CD14-positive monocyte (primary cell): ENCODE results near the gene PRCD. TPM values are rescaled to one million over a fixed set of nuclear protein-coding genes. Genes with fewer than 3 reads are reported as not detected.

Experiments
- DNase-seq, 3 donors: peaks; one replicate each; pipeline ENCODE4 v3.0.0-alpha.2; 2011 to 2022
- H2AFZ ChIP-seq: 2 replicates; pipeline ENCODE4 v1.6.0; 2012; ENCODE audit warnings: mild to moderate bottlenecking, low read depth, low read length, inconsistent platforms; ENCODE audit not compliant: insufficient read depth, poor library complexity, severe bottlenecking
- H3K27ac ChIP-seq, 2 donors: 1 replicate in 1 of 2; 2 replicates in 1 of 2; pipeline ENCODE4 v1.5.1; 2012 to 2013; ENCODE audit warnings: low read length in 2 of 2, control low read depth in 1 of 2, inconsistent platforms in 1 of 2, low read depth in 1 of 2, mild to moderate bottlenecking in 1 of 2
- H3K27me3 ChIP-seq, 2 donors: one replicate each; pipeline versions ENCODE4 v1.6.0 to v1.6.1; 2011 to 2013; ENCODE audit warnings: low read length in 2 of 2; ENCODE audit not compliant: control insufficient read depth in 2 of 2, insufficient read depth in 2 of 2
- H3K36me3 ChIP-seq, 2 donors: replicated peaks in 1 of 2; 1 replicate in 1 of 2; 2 replicates in 1 of 2; pipeline versions ENCODE4 v1.5.1 to v1.6.1; 2012 to 2013; ENCODE audit warnings: low read length in 2 of 2, control low read depth in 1 of 2, inconsistent platforms in 1 of 2, mild to moderate bottlenecking in 1 of 2; ENCODE audit not compliant: insufficient read depth in 2 of 2, control insufficient read depth in 1 of 2
- H3K4me1 ChIP-seq, 2 donors: 1 replicate in 1 of 2; 2 replicates in 1 of 2; pipeline versions ENCODE4 v1.5.1 to v1.6.1; 2012 to 2013; ENCODE audit warnings: low read length in 2 of 2, control low read depth in 1 of 2, inconsistent platforms in 1 of 2, mild to moderate bottlenecking in 1 of 2, moderate library complexity in 1 of 2; ENCODE audit not compliant: insufficient read depth in 2 of 2, control insufficient read depth in 1 of 2
- H3K4me2 ChIP-seq: replicated peaks from 2 replicates; pipeline ENCODE3; 2012; ENCODE audit warnings: low read length, moderate library complexity, mild to moderate bottlenecking; ENCODE audit not compliant: poor library complexity, severe bottlenecking; ENCODE audit errors: extremely low read depth
- H3K4me3 ChIP-seq, 3 experiments: fragments of 200-600 bp in 1 of 3; sonication (generic) in 1 of 3; replicated peaks in 1 of 3; 1 replicate in 2 of 3; 2 replicates in 1 of 3; pipeline ENCODE4 v1.5.1; 2011 to 2013; ENCODE audit warnings: low read length in 3 of 3, mild to moderate bottlenecking in 3 of 3, control low read depth in 2 of 3, low read depth in 2 of 3, inconsistent platforms in 1 of 3, moderate library complexity in 1 of 3
- H3K79me2 ChIP-seq: 2 replicates; pipeline ENCODE4 v1.6.0; 2012; ENCODE audit warnings: mild to moderate bottlenecking, control low read depth, inconsistent platforms, low read length, moderate library complexity; ENCODE audit not compliant: insufficient read depth
- H3K9ac ChIP-seq: 2 replicates; pipeline ENCODE4 v1.6.0; 2017; ENCODE audit warnings: low read length, mild to moderate bottlenecking; ENCODE audit not compliant: insufficient read depth, poor library complexity, severe bottlenecking
- H3K9me3 ChIP-seq, 2 donors: replicated peaks in 1 of 2; 1 replicate in 1 of 2; 2 replicates in 1 of 2; pipeline versions ENCODE4 v1.5.1 to v1.6.1; 2012 to 2013; ENCODE audit warnings: low read length in 2 of 2, control low read depth in 1 of 2; ENCODE audit not compliant: control insufficient read depth in 1 of 2, insufficient read depth in 1 of 2
- H4K20me1 ChIP-seq: 2 replicates; pipeline ENCODE4 v1.6.0; 2012; ENCODE audit warnings: mild to moderate bottlenecking, low read length, control low read depth, moderate library complexity; ENCODE audit not compliant: insufficient read depth
- H3K27ac Mint-ChIP-seq, 7 donors: one replicate each; pipeline ENCODE4 v1.8.0; 2020; ENCODE audit warnings: mild to moderate bottlenecking in 7 of 7, mixed read lengths in 7 of 7, moderate library complexity in 6 of 7, inconsistent platforms in 2 of 7
- H3K27me3 Mint-ChIP-seq, 3 donors: one replicate each; pipeline ENCODE4 v1.8.0; 2021 to 2022; ENCODE audit warnings: low read depth in 3 of 3, mild to moderate bottlenecking in 3 of 3, mixed read lengths in 3 of 3, moderate library complexity in 3 of 3, inconsistent platforms in 1 of 3
- H3K36me3 Mint-ChIP-seq, 2 donors: one replicate each; pipeline ENCODE4 v1.8.0; 2020; ENCODE audit warnings: mixed read lengths in 2 of 2, inconsistent platforms in 1 of 2, mild to moderate bottlenecking in 1 of 2
- H3K4me1 Mint-ChIP-seq: one replicate; pipeline ENCODE4 v1.8.0; 2020; ENCODE audit warnings: mild to moderate bottlenecking, mixed read lengths
- H3K4me3 Mint-ChIP-seq, 2 donors: one replicate each; pipeline ENCODE4 v1.8.0; 2020; ENCODE audit warnings: mild to moderate bottlenecking in 2 of 2, mixed read lengths in 2 of 2, moderate library complexity in 1 of 2
- H3K9me3 Mint-ChIP-seq, 7 donors: one replicate each; pipeline ENCODE4 v1.8.0; 2020 to 2022; ENCODE audit warnings: mixed read lengths in 7 of 7, mild to moderate bottlenecking in 6 of 7, moderate library complexity in 6 of 7, inconsistent platforms in 2 of 7
- WGBS: methylation state at CpG from one replicate; pipeline ENCODE4 v1.1.5; 2013; ENCODE audit warnings: missing lambda C conversion rate; ENCODE audit not compliant: insufficient coverage; 5-methylcytosine and 5-hydroxymethylcytosine counted together
- intact Hi-C, 2 donors: fragments of 100-400 bp; cut with micrococcal nuclease; formaldehyde crosslinking; loops; one replicate each; pipeline versions ENCODE4 v1.15.0 to v1.15.1; 2023
- polyA plus RNA-seq, 3 donors: library from polyadenylated mRNA; depleted of rRNA in 1 of 3; unstranded in 2 of 3; stranded (reverse) in 1 of 3; fragments of 300-500 nt in 2 of 3; fragments of >200 nt in 1 of 3; fragmentation: Illumina TruSeq in 2 of 3; gene quantifications; 1 replicate in 2 of 3; 2 replicates in 1 of 3; pipeline ENCODE4 v1.2.3, GENCODE V29; 2012 to 2021
- TF ChIP-seq, protein P1 (sequence below): fragments of 200-600 bp; IDR thresholded peaks from one replicate; pipeline ENCODE4 v1.8.0; 2022; ENCODE audit warnings: antibody characterized with exemption, mild to moderate bottlenecking

PRCD gene
- polyA plus RNA-seq, 3 donors = not detected

DNA sequence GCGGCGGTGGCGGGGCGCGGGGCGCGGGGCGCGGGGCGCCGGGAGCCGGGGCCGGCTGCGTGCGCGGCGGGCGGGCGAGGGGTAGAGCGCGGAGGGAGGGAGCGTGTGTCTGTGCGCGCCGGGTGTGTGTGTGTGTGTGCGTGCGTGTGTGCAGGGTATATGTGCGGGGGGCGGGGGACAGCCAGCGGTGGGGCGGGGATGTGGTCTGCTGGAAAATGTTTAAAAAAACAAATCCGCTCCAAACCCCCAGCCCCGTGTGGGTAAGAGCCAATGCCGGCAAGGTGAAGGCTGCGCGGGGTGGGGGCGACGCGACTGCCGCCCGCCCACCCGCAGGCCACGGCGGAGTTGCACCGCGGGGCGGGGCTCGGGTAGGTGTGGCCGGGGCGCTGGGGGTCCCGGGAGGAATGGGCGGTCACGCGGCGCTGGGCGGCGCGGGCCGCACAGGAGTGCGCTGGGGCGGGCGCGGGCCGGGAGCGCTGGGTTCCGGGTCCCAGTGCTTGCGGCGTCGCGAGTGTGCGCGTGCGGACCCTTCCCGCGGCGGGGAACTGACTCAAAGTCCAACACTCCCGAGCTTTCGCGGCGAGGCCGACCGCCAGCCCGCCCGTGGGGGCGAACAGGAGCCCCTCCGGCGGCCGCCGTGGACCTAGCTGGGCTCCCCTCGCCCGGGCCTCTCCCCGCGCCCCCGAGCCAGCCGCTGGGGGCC, 2.1 kb upstream of the PRCD start, which contains the start of gene CYGB:
CYGB (minus strand) TSS at position 132 of the 703 bp plus-strand sequence. CDS start 167 bp downstream, outside the sequence.
- H3K4me1 Mint-ChIP-seq = peaks cover 10% of the 10 kb centered on the region
- H3K4me3 Mint-ChIP-seq = peak within 1 kb of the TSS in 1 of 2 donors; percentile 82
- H3K36me3 ChIP-seq = no peaks in the 10 kb centered on the region
- under 1% methylated on average over 64 of the region's 95 CpGs for WGBS
- H3K4me3 ChIP-seq = peak within 1 kb of the TSS in 1 of 3 experiments; percentile 11
- no peak within 1 kb of the TSS for H3K27ac ChIP-seq
- H3K36me3 Mint-ChIP-seq = peaks cover 3 to 8% of the 10 kb centered on the region in 2 donors
- peak within 1 kb of the TSS; percentile 41 for H2AFZ ChIP-seq
- H3K9me3 ChIP-seq = peaks cover 0 to 12% of the 10 kb centered on the region in 2 donors
- peaks cover 13 to 20% of the 10 kb centered on the region in 2 donors for H3K4me1 ChIP-seq
- TF ChIP-seq, protein P1, sequence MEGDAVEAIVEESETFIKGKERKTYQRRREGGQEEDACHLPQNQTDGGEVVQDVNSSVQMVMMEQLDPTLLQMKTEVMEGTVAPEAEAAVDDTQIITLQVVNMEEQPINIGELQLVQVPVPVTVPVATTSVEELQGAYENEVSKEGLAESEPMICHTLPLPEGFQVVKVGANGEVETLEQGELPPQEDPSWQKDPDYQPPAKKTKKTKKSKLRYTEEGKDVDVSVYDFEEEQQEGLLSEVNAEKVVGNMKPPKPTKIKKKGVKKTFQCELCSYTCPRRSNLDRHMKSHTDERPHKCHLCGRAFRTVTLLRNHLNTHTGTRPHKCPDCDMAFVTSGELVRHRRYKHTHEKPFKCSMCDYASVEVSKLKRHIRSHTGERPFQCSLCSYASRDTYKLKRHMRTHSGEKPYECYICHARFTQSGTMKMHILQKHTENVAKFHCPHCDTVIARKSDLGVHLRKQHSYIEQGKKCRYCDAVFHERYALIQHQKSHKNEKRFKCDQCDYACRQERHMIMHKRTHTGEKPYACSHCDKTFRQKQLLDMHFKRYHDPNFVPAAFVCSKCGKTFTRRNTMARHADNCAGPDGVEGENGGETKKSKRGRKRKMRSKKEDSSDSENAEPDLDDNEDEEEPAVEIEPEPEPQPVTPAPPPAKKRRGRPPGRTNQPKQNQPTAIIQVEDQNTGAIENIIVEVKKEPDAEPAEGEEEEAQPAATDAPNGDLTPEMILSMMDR = no peak
- H3K27ac Mint-ChIP-seq = peak within 1 kb of the TSS in 1 of 7 donors; percentile 60
- no peaks in the 10 kb centered on the region for H3K79me2 ChIP-seq
- peaks cover 0 to 6% (median 4%) of the 10 kb centered on the region in 7 donors for H3K9me3 Mint-ChIP-seq
- peaks cover 23 to 35% of the 10 kb centered on the region in 2 donors for H3K27me3 ChIP-seq
- H3K27me3 Mint-ChIP-seq = peaks cover 53 to 68% (median 57%) of the 10 kb centered on the region in 3 donors
- peak within 1 kb of the TSS; percentile 51 for H3K4me2 ChIP-seq
- H4K20me1 ChIP-seq = no peaks in the 10 kb centered on the region
- H3K9ac ChIP-seq = no peak within 1 kb of the TSS
- intact Hi-C loops = no loop called here
- no peak for DNase-seq

DNA sequence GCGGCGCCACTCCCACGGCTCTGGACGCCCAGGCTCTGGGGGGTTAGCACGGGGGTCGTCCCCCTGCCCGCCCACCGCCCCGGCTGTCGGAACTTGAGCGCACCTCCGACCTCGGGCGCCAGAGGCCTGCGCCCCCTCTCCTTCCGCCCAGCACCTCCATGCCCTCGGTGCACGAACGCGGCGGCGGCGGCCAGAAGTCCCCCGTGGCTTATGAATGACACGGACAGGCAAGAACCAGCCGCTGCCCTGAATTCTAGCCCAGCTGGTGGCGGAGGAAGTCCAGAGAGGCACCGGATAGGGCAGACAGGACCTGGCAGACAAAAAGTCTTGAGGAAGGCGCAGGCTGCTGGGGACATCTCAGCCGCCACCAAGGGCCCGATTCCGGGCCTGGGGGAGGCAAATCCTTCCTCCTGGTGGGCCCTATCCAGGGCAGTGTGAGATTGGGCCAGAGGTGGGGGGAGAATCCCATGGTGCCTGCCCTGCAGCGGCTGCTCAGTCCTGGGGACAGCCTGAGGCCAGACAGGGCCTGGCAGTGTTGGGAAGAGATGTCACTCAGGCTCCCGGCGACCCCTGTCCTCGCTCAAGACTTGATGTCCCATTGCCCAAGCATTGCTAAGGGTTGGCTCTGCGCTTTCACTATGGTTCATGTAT, 1.4 kb upstream of the PRCD start:
- peak overlapping the region in 1 of 7 donors; percentile 60 for H3K27ac Mint-ChIP-seq
- Histone ChIP-seq H3K27ac (no peak overlapping the region), H2AFZ (peak overlapping the region; percentile 41), H3K79me2 (no peaks in the 10 kb centered on the region), H3K4me3 (peak overlapping the region in 1 of 3 experiments; percentile 11), H4K20me1 (no peaks in the 10 kb centered on the region), H3K4me2 (peak overlapping the region; percentile 51), H3K4me1 (peaks cover 13 to 20% of the 10 kb centered on the region in 2 donors), H3K9me3 (peaks cover 0 to 12% of the 10 kb centered on the region in 2 donors), H3K27me3 (peaks cover 23 to 40% of the 10 kb centered on the region in 2 donors), H3K36me3 (no peaks in the 10 kb centered on the region), H3K9ac (no peak overlapping the region)
- intact Hi-C loops = no loop called here
- peak in 1 of 3 donors; percentile 38 for DNase-seq
- peaks cover 10% of the 10 kb centered on the region for H3K4me1 Mint-ChIP-seq
- TF ChIP-seq, protein P1 = no peak
- WGBS = 18% methylated on average over 34 of the region's 37 CpGs
- peaks cover 57 to 75% (median 59%) of the 10 kb centered on the region in 3 donors for H3K27me3 Mint-ChIP-seq
- H3K36me3 Mint-ChIP-seq = peaks cover 3 to 8% of the 10 kb centered on the region in 2 donors
- peaks cover 0 to 6% (median 4%) of the 10 kb centered on the region in 7 donors for H3K9me3 Mint-ChIP-seq
- H3K4me3 Mint-ChIP-seq = peak overlapping the region in 1 of 2 donors; percentile 82
